Cardiac muscle cell (in vitro differentiated cells and primary cell): ENCODE measurements around the gene PRKAG2. TPM values are rescaled to one million over a fixed set of nuclear protein-coding genes. Genes with fewer than 3 reads are reported as not detected.
A peak's percentile ranks its signal among the peaks of the same experiment; 100 is the strongest.

Experiments
- DNase-seq, 2 donors: peaks; one replicate each; pipeline versions ENCODE4 v3.0.0 to v3.0.0-alpha.2; 2010 to 2017; ENCODE audit warnings: low read depth in 1 of 2, low spot score in 1 of 2
- H3K27ac ChIP-seq: fragments of 200-600 bp; sonication (generic); 2 replicates; pipeline ENCODE4 v1.5.1; 2016
- H3K27me3 ChIP-seq: fragments of 200-600 bp; sonication (generic); 2 replicates; pipeline ENCODE4 v1.6.0; 2016; ENCODE audit warnings: control low read depth
- H3K36me3 ChIP-seq: fragments of 200-600 bp; sonication (generic); 2 replicates; pipeline ENCODE4 v1.5.1; 2016; ENCODE audit warnings: control low read depth
- H3K4me1 ChIP-seq: fragments of 200-600 bp; sonication (generic); 2 replicates; pipeline ENCODE4 v1.8.1; 2017; ENCODE audit warnings: low read depth, mild to moderate bottlenecking, mixed run types
- H3K4me3 ChIP-seq: fragments of 200-600 bp; sonication (generic); 2 replicates; pipeline ENCODE4 v1.5.1; 2016; ENCODE audit warnings: mild to moderate bottlenecking
- H3K9me3 ChIP-seq: fragments of 200-600 bp; sonication (generic); 2 replicates; pipeline ENCODE4 v1.5.1; 2017; ENCODE audit warnings: low read depth, mild to moderate bottlenecking, control low read depth
- CTCF ChIP-seq: IDR thresholded peaks from 2 replicates; pipeline ENCODE4 v1.5.1; 2012; ENCODE audit warnings: low read depth, mild to moderate bottlenecking, low read length
- polyA plus RNA-seq: library from polyadenylated mRNA; unstranded; fragments of >200 nt; fragmentation: Nextera tagmentation; extraction: Ambion mirVana; gene quantifications from 2 replicates; pipeline ENCODE4 v1.2.1, GENCODE V29; 2016
- total RNA-seq: library from RNA; depleted of rRNA; stranded (reverse); fragments of >200 nt; gene quantifications from 2 replicates; pipeline ENCODE4 v1.2.3, GENCODE V29; 2016

PRKAG2 gene
- total and polyA plus RNA-seq, 2 experiments from 2014 or later = 43.4 to 85.3 TPM

GRCh38 chr7:151923097-151923876 lies 46.4 kb upstream of the PRKAG2 start:
- Histone ChIP-seq H3K36me3 (no peaks in the 10 kb centered on the region), H3K27ac (no peak overlapping the region), H3K9me3 (no peaks in the 10 kb centered on the region), H3K27me3 (no peaks in the 10 kb centered on the region), H3K4me3 (no peak overlapping the region), H3K4me1 (no peaks in the 10 kb centered on the region)
- DNase-seq = peak in 1 of 2 donors; percentile 63
- TF ChIP-seq CTCF = no peak

GRCh38 chr7:151921451-151921850 lies 44.5 kb upstream of the PRKAG2 start:
- H3K36me3 ChIP-seq = no peaks in the 10 kb centered on the region

DNA sequence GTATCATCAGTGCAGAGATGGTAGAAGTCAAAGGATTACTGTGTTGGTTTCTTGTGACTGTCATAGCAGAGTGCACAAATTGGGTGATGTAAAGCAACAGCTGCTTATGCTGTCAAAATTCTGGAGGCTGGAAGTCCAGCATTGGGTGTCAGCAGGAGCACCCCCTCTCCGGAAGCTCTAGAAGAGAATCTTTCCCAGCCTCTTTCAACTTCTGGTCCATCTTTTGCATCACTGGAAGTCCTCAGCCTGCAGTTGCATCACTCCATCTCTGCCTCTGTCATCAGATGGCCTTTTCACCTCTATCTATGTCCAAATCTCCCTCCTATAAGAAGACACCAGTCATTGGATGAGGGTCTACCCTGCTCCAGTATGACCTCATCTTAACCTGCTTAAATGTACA lies 43.6 kb upstream of the PRKAG2 start:
- Histone ChIP-seq H3K27ac (no peak overlapping the region), H3K4me3 (no peak overlapping the region), H3K36me3 (no peaks in the 10 kb centered on the region), H3K9me3 (no peaks in the 10 kb centered on the region), H3K27me3 (no peaks in the 10 kb centered on the region), H3K4me1 (no peaks in the 10 kb centered on the region)
- no peak for TF ChIP-seq CTCF
- no peak for DNase-seq

More at GRCh38 chr7:151921451-151921850, 44.5 kb upstream of the PRKAG2 start:
- Histone ChIP-seq H3K4me3 (no peak overlapping the region), H3K27me3 (no peaks in the 10 kb centered on the region), H3K27ac (no peak overlapping the region), H3K9me3 (no peaks in the 10 kb centered on the region), H3K4me1 (no peaks in the 10 kb centered on the region)
- no peak for DNase-seq
- TF ChIP-seq CTCF = no peak

DNA sequence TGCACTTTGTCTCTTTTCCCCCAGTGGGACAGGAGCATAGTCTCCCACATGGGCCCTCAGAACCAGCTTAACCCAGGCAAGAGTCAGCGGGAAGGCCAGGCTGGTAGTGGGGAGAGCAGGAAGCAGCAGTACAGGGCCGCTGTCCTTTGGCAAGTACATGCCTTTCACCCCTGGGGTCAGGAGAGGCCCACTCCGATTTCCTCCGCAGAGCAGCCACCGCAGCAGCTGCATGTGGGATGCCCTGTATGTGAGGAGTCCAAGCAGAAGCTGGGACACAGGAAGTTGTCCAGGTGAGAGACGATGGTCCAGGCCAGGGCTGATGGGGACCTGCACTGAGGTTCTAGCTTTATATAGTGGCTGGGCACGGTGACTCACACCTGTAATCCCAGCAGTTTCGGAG lies 42.7 kb upstream of the PRKAG2 start:
- H3K27me3 ChIP-seq = no peaks in the 10 kb centered on the region
- H3K4me3 ChIP-seq = no peak overlapping the region
- H3K4me1 ChIP-seq = no peaks in the 10 kb centered on the region
- DNase-seq = no peak
- H3K9me3 ChIP-seq = no peaks in the 10 kb centered on the region
- no peak overlapping the region for H3K27ac ChIP-seq
- TF ChIP-seq CTCF = no peak
- no peaks in the 10 kb centered on the region for H3K36me3 ChIP-seq

DNA sequence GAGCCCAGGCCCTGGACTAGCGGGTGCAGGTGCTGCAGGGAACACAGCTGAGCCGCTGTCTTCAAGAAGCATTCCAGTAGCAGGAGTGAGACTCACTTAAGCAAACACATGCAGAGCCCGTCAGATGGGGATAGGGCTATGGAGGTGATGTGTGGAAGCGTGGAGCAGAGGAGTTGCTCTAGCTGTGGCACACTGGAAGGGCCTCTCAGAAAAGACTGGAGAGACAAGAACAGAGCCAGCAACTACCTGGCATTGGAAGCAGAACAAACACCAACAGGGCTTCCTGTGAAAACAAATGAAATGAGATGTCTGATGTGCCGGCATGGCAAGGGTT lies 41.6 kb upstream of the PRKAG2 start:
- Histone ChIP-seq H3K9me3 (no peaks in the 10 kb centered on the region), H3K36me3 (no peaks in the 10 kb centered on the region), H3K4me3 (no peak overlapping the region), H3K27me3 (no peaks in the 10 kb centered on the region), H3K27ac (no peak overlapping the region), H3K4me1 (no peaks in the 10 kb centered on the region)
- no peak for TF ChIP-seq CTCF
- DNase-seq = no peak
